Stimulated activated CD8-positive, alpha-beta memory T cell treated with anti-CD3 and anti-CD28 coated beads, Interleukin-4, amount 100 ng/mL, for 1 hour (primary cell): ENCODE measurements around the gene SCGB1C1.
"Not testable (repeated sequence)": the region's sequence is repeated elsewhere in the genome, so short reads cannot be mapped to it uniquely, and the experiment has no call there.

Source experiments
- DNase-seq, 2 donors: peaks; one replicate each; pipeline ENCODE4 v3.0.0-alpha.2; 2020; ENCODE audit warnings: low read depth in 2 of 2, low spot score in 1 of 2

SCGB1C1 gene

DNA sequence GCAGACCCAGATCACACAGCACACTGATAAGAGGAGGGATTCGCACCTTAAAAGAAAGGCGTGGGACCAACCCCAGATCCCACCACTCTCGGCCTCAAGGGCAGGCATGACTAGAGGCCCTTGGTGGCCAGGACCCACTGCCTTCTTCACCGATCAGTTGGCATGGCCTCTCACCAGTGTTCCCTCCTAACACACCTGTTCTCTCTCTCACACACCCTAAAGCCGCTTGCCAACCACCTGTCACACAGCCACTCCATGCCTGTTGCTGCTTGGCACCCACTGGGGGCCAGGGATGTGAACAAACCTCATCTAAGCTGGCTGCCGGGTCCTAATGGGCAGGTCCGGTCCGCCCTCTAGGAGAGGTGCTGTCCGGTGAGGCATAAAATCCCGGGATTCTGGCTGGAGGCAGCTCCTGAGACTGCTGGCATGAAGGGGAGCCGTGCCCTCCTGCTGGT is at the start of gene SCGB1C1:
SCGB1C1 (plus strand) TSS at position 405 of the 455 bp plus-strand sequence; CDS start at position 427, 22 bp downstream.
- not testable (repeated sequence) for DNase-seq

DNA sequence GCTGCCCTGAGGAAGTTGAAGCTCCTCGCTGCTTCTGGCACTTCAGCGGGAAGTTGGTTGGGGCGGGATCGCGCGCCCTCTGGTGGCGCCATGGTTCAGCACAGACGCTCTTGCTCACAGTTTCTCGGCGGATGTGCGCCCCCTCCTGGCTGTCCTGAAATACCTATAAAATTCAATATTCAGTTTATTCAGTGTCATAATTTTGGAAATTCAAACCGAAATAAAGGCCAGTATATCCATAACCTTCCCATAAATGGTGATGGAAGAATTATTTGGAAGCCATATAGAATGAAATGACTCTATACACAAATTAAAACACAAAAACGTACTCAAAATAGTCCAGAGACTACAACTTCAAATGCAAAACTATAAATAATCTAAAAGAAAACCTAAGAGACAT is 12.6 kb upstream of the SCGB1C1 start:
- DNase-seq, result not testable (repeated sequence)

DNA sequence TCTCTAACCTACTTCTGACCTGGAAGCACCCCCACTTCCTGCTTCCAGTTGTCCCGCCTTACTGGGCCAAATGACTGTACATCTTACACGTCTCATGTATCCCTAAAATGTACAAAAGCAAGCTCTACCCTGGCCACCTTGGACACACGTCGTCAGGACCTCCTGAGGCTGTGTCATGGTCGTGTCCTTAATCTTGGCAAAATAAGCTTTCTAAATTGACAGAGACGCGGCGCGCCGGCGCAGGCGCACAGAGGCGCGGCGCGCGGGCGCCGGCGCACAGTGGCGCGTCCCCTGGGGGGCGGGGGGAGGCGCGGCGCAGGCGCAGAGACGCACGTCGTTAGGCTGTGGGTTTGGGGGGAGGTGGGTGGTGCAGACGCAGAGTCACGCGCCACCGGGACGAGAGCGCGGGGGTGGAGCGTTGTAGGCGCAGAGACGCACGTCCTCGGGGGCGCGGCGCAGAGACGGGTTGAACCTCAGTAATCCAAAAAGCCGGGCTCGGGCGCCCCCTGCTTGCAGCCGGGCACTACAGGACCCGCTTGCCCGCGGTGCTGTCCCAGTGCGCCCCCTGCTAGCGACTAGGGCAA is 3.6 kb upstream of the SCGB1C1 start:
- not testable (repeated sequence) for DNase-seq

DNA sequence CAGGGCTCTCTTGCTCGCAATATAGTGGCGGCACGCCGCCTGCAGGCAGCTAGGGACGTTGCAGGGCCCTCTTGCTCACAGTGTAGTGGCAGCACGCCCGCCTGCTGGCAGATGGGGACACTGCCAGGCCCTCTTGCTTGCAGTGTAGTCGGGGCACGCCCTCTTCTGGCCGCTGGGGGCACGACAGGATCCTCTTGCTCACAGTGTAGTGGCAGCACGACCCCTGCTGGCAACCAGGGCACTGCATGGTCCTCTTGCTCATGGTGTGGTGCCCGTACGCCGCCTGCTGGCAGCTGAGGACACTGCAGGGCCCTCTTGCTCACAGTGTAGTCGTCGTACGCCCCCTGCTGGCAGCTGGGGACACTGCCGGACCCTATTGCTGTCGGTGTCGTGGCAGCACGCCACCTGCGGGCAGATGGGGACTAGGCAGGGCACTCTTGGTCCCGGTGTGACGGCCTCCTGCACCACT is 3.0 kb upstream of the SCGB1C1 start:
- not testable (repeated sequence) for DNase-seq

DNA sequence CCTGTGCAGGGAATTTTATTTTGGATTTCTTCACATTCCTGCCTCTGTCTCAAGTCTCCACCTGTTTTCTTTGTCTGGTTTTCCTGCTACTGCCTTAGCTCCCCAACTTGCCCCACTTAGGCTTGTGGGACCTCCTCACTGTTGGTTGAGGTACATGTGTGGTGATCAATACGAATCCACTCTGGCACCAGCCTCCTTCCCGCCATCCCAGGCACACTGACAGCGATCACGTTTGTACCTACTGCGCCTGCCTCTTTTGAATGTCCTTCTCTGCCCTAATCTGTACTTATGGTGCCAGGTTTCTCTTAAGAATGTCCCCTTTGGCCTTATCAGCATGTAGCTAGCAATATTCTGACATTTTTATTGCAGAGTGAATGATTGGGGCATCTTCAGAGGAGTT is 2.3 kb upstream of the SCGB1C1 start:
- not testable (repeated sequence) for DNase-seq

DNA sequence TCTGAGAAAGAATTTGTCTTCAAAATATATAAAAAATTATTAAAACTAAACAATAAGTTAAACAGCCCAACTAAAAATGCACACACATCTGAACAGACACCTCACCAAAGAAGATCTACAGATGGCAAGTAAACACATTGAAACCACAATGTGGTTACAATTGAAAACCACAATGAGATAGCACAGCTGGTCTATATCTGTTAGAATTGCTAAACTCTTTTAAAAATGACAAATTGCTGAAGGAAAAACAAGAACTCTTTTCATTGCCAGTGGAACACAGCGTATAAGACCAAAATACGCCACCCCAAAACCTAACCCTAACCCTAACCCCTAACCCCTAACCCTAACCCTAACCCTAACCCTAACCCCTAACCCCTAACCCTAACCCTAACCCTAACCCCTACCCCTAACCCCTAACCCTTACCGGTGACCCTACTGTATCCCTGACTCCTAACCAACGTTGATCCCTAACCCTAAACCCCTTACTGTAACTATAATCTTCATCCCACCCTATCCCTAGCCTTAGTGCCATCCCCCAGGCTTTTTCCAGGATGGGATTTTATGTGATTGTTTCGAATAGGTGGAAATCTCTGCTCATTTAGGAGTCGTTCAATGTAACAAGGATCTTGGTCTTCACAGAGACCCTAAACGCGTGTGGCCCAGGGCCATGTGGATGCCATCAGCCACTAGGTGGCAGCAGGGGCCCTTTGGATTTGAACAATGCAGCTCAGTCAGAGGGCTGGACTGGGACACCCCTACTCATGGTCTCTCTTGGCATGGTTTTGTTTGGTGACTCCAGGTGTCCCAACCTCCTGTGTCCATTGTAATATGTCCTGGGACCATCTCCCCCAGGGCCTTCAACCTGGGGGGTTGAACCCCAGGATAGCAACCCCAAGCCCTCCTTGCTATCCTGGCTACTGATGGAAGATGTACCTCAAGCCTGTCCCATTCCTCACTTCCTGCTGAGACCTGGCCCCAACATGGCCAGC is 1.1 kb upstream of the SCGB1C1 start:
- not testable (repeated sequence) for DNase-seq

DNA sequence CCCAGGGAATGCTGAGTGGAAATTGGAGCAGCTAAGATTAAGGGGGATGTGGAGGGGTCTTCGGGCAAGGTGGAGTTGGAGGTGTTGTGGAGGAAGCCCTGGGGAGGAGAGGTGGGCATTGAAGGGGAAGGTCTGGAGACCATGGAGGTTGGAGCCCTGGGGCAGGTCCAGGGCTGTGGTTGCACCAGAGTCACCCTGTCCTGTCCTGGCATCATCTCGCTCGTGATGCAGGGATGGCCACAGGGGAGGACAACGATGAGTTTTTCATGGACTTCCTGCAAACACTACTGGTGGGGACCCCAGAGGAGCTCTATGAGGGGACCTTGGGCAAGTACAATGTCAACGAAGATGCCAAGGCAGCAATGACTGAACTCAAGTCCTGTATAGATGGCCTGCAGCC is 603 bp downstream of the SCGB1C1 start:
- not testable (repeated sequence) for DNase-seq

DNA sequence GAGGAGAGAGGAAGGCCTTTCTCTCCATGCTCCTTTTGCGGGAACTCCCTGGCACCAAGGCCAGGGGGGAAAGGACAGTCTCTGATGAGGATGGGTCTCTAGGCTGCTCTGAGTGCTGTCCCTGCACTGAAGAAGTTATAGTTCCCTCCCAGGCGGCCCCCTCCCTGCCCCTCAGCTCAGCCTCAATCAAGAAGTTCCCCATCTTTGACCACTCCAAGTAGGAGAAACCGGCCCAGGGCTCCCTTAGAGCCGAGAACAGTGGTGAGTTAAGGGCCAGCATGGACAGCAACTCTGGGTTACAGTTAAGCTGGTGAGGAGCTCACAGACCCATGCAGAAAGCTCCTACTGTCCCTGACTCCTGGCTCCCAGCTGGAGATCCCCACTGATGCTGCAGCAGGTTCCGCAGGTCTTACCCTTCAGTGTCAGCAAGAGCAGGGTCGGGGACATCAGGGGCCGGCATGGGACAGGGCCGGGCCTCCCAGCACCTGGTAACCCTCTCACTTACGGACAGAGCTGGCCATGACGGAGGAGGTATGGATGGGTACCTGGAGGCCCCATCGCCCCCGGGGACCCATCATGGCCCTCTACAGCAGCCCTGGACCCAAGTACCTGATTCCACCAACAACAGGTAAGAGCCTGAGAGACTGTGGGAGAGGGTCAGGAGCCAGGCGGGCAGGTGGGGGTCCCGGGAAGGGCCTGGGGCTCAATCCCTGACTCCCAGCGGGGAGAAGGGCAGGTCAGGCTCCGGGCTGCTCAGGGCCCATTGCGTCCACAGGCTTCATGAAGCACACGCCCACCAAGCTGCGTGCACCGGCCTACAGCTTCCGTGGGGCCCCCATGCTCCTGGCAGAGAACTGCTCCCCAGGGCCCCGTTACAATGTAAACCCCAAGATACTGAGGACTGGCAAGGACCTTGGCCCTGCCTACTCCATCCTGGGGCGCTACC is 4.2 kb downstream of the SCGB1C1 start:
- DNase-seq, result no peak

DNA sequence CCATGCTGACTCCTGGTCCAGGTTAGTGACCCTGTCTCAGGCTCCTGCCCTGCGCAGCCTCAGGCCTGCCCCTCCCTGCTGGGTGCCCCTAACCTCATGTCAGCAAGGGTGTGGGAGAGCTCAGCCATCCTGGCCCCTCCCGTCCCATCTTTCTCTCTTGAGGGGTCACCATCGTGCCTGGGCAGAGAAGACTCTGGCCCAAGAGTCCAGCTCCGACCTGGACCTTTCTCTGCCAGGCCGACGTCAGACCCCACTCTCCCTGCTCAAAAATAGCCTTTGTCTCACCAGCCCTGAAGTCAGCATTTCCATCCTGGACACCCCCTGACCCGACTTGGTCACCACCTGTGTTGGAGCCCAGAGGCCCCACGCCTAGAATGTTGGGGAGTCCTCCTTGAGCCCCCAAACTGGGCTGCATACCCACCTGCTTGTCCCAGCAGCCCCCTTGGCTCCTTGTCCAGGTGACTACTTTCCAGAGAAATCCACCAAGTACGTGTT is 4.9 kb downstream of the SCGB1C1 start:
- no peak for DNase-seq

DNA sequence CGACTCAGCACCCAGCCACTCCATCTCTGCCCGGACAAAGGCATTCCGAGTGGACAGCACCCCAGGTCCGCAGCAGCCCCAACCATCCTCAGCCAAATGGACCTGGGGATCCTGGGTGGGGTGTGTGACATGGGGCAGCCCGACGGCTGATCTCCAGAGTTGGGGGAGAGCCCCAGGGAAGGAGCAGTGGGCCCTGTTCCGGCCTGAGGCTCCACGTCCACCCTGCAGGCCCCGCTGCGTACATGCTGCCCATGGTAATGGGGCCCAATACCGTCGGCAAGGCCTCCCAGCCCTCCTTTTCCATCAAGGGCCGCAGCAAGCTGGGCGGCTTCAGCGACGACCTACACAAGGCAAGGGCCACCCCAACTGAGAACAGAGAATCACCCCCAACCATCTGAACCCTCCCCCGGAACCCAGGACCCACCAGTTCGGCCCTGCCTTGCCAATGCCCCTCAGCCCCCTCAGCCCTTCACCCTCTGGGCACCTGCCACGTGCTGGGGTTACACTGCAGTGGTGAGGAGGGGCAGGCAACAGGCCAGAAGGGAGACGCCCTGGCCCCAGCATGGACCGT is 5.4 kb downstream of the SCGB1C1 start:
- no peak for DNase-seq

DNA sequence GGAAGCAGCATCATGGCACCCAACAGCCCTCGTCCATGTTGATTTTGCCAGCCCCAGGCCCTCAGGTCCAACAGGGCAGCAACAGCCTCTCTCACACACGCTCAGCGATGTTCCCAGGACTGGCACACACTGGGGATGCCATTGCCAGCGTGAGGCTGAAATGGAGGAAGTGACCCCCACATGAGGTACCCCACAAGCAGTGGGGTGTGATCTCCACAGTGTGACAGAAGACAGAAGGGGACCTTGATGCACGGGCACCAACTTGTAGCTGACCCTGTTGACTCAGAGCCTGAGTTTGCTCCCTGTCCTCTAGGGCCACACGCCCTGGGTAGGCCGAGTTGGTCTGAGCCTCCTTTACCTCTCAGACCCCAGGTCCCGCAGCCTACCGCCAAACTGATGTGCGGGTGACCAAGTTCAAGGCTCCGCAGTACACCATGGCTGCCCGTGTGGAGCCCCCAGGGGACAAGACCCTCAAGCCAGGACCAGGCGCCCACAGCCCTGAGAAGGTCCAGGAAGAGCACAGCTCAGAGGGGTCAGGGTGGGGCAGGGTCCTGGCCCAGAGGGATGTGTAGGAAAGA is 6.2 kb downstream of the SCGB1C1 start:
- no peak for DNase-seq

DNA sequence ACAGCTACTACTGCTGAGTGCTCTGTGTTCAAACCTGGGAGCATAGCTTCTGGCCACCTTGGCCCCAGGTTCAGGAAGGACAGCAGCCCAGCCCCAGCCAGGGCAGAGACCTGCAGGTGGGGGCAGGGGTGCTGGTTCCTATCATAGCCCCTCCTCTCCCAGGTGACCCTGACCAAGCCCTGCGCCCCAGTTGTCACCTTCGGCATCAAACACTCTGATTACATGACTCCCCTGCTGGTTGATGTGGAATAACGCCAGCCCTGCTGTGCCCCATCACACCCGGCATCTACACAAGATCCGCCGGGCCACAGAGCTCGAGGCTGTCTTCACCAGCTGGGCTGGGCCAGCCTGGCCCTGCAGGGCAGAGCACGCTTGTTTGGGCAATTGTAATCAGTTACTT is 6.9 kb downstream of the SCGB1C1 start:
- no peak for DNase-seq

DNA sequence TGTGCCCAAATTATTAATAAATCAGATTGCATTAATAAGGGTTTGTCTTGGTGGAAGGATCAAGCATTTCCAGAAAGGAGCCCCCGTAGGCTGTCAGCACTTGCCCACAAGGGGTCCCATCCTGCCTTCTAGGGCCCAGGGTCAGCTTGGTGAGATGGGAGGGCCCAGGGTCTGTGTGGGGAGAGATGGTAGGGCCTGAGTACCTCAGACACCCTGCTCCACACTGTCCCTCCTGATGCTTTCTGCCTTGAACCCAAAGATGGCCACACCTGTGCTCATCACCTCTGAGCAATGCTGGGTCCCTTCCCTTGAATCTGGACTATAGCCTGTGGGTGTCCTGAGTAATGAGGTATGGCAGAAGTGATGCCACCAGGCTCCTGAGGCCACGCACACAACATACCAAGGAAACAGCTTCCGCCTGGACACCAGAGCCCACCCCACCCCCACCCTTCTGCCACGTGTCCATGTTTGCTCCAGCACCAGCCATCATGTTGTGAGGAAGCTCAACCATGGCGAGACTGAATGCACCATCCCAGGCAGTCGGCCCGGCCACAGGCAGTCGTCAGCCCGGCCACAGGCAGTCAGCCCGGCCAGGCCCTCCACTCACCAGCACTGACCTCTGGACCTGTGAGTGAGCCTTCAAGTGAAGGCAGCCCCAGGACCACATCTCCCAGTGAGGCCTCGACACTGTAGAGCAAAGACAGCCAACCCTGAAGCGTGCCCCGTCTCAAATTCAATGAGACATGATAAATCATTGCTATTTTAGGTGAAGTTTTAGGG is 7.5 kb downstream of the SCGB1C1 start:
- no peak for DNase-seq

DNA sequence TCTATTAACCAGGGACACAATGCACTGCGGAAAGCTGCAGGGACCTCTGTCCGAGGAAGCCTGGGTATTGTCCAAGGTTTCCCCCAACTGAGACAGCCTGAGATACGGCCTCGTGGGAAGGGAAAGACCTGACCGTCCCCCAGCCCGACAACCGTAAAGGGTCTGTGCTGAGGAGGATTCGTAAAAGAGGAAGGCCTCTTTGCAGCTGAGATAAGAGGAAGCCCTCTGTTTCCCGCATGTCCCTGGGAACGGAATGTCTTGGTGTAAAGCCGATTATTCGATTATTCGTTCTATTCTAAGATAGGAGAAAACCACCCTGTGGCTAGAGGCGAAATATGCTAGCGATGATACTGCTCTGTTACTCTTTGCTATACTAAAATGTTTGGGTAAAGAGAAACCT is 9.1 kb downstream of the SCGB1C1 start:
- no peak for DNase-seq

DNA sequence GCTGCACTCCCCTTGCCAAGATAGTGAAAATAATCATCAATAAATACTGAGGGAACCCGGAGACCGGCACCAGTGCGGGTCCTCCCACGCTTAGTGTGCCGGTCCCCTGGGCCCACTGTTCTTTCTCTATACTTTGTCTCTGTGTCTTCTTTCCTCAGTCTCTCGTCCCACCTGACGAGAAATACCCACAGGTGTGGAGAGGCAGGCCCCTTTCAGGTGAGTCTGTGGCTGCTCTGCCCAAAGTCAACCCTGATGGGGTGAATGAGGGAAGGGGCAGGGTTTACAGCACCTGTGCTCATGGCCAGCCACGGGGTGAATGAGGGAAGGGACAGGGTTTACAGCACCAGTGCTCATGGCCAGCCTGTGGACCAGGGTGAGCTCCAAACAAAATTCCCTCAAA is 9.6 kb downstream of the SCGB1C1 start:
- no peak for DNase-seq

DNA sequence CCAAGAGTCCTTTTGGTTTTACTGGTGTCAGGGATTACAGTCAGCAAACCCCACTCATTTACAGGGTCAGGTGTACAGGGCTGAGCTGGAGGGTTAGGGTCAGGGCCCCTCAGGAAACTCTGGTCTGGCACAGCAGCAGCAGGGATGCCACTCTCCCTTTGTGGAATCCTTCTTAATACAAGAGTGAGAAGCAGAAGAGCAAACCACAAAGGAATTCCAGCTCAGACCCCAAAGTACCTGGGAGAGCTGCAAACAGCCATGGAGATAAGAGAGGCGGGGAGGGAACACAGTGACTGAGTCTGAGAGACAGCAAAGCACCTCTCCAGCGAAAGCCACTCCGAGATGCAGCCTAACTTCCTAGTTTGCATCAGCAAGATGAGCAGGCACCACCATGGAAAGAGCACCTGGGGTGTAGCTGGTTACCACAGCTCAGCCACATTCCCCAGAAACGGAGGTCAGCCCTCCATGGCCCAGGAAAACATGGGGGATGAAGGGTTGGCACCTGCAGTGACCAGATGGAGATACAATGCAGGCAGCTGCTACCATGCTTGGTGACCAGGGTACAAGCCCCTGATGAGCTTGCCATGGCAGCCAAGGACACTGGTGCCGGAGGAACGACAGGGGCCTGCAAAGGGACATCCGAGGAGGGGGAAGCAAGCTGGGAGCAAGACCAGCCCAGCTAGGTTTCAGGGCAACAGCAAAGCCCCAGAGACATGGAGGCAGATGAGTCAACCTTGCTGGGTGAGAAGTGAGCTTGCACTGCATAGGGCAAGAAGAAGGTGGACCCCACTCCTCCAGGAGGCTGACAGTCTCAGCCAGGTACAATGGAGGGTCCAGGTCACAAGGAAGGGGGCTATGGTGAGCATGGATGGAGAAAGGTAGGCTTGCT is 10.4 kb downstream of the SCGB1C1 start:
- no peak for DNase-seq

DNA sequence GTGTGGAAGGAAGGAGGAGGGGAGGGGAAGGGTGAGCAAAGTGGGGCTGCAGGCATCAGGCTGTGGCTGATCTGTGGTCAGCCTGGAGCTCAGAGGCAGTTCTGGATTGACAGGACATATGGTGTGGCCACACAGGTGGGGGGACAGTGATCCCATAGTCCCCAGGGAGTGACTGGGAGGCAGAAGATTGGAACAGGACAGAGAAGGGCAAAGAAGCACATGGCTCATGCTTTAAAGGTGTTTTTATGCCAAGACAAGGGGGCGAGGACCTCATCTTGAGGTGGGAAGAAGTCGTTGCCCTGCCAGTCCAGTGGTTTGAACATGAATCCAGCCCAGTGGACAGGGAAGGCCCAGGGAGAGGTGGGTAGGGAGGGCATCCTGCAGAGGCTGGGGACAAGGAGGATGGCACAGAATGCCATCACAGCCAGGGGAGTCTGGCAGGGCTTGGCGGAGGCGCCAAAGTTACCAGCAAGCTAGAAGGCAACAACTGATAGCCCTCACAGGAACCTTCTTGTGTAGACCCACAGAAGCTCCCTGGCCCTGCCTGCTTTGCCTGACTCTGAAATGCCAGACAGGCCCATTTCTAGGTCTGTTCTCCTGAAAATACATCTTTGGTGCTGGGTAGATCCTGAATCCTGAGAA is 11.2 kb downstream of the SCGB1C1 start:
- DNase-seq, result no peak

DNA sequence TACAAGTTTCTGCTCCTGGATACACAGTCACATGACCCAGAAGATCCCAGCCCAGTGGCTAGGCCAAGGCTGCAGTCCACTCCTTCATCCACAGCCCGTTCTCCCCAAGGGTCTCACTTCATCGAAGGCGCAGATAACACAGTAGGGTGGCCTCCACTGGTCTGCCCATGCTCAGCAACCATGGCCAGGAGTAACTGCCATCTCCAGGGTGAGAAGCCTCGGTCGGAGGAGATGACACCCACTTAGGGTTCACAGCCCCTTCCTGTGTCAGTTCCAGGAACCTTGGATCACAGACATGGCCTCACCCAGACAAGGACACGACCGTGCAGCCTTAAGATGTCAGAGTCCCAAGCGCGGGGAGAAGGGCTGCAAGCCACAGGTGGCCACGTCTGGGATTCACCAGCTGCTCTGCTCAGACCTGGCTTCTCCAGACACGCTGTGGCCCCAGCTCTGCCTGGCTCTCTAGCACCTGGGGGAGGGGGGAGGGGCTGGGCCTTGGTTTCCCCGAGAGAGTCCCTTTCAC is 11.8 kb downstream of the SCGB1C1 start:
- no peak for DNase-seq
